T-cell (primary cell): ENCODE measurements around the gene TAOK1. TPM values are rescaled to one million over a fixed set of nuclear protein-coding genes. Genes with fewer than 3 reads are reported as not detected.
A peak's percentile ranks its signal among the peaks of the same experiment; 100 is the strongest.
"Not testable (repeated sequence)": the region's sequence is repeated elsewhere in the genome, so short reads cannot be mapped to it uniquely, and the experiment has no call there.

Experiments
- ATAC-seq, 4 experiments: fragments of 200-7000 bp in 3 of 4; fragments of 150-1000 bp in 1 of 4; cut with Tn5 transposase; replicated peaks in 1 of 4; 1 replicate in 3 of 4; 2 replicates in 1 of 4; pipeline ENCODE4 v1.10.0; 2021; ENCODE audit warnings: moderate library complexity in 3 of 4, mild to moderate bottlenecking in 2 of 4, moderate number of reproducible peaks in 1 of 4
- CTCF ChIA-PET, 2 donors: fragments of 300-600 bp; sonication (Branson Sonifier 250); formaldehyde crosslinking; loops; one replicate each; lab custom pipeline; 2022; ENCODE audit warnings: antibody characterized with exemption in 2 of 2; lab: Charles Lee
- POLR2A ChIA-PET, 2 donors: fragments of 300-600 bp; sonication (Branson Sonifier 250); formaldehyde crosslinking; loops; one replicate each; lab custom pipeline; 2022; ENCODE audit warnings: antibody characterized with exemption in 2 of 2; lab: Charles Lee
- DNase-seq, 35 experiments: peaks; one replicate each; pipeline versions ENCODE4 v3.0.0 to v3.0.0-alpha.2; 2013 to 2023
- H3K27ac ChIP-seq: one replicate; pipeline ENCODE4 v1.5.1; 2013; ENCODE audit warnings: low read length
- H3K27me3 ChIP-seq, 2 experiments: replicated peaks in 1 of 2; 1 replicate in 1 of 2; 2 replicates in 1 of 2; pipeline versions ENCODE4 v1.6.1 to v1.7.0; 2013; ENCODE audit warnings: low read length in 1 of 2, mixed read lengths in 1 of 2; ENCODE audit not compliant: control insufficient read depth in 2 of 2, insufficient read depth in 2 of 2; ENCODE audit errors: extremely low read depth in 1 of 2
- H3K36me3 ChIP-seq, 2 donors: 1 replicate in 1 of 2; 2 replicates in 1 of 2; pipeline versions ENCODE4 v1.6.1 to v1.7.0; 2013; ENCODE audit warnings: low read length in 1 of 2; ENCODE audit not compliant: control insufficient read depth in 2 of 2, insufficient read depth in 1 of 2; ENCODE audit errors: extremely low read depth in 1 of 2
- H3K4me1 ChIP-seq, 2 experiments: 1 replicate in 1 of 2; 2 replicates in 1 of 2; pipeline versions ENCODE4 v1.6.1 to v1.7.0; 2013; ENCODE audit warnings: low read length in 2 of 2, mixed read lengths in 1 of 2; ENCODE audit not compliant: insufficient read depth in 2 of 2, control insufficient read depth in 1 of 2; ENCODE audit errors: extremely low read depth in 1 of 2
- H3K4me3 ChIP-seq, 2 donors: 1 replicate in 1 of 2; 2 replicates in 1 of 2; pipeline versions ENCODE4 v1.5.1 to v1.7.0; 2013; ENCODE audit warnings: mild to moderate bottlenecking in 2 of 2, low read length in 1 of 2, moderate library complexity in 1 of 2; ENCODE audit not compliant: control insufficient read depth in 1 of 2; ENCODE audit errors: extremely low read depth in 1 of 2
- H3K9me3 ChIP-seq: 2 replicates; pipeline ENCODE4 v1.7.0; 2013
- H3K27ac Mint-ChIP-seq, 2 donors: one replicate each; pipeline ENCODE4 v1.8.0; 2020 to 2021; ENCODE audit warnings: mild to moderate bottlenecking in 2 of 2, mixed read lengths in 2 of 2
- H3K27me3 Mint-ChIP-seq, 2 donors: one replicate each; pipeline ENCODE4 v1.8.0; 2021 to 2022; ENCODE audit warnings: mixed read lengths in 2 of 2
- H3K36me3 Mint-ChIP-seq: one replicate; pipeline ENCODE4 v1.8.0; 2021; ENCODE audit warnings: mixed read lengths
- H3K4me1 Mint-ChIP-seq, 3 donors: one replicate each; pipeline ENCODE4 v1.8.0; 2020 to 2022; ENCODE audit warnings: mixed read lengths in 3 of 3, mild to moderate bottlenecking in 1 of 3
- H3K4me3 Mint-ChIP-seq, 3 donors: one replicate each; pipeline ENCODE4 v1.8.0; 2020 to 2022; ENCODE audit warnings: mild to moderate bottlenecking in 3 of 3, mixed read lengths in 3 of 3, moderate library complexity in 3 of 3
- H3K9me3 Mint-ChIP-seq, 3 donors: one replicate each; pipeline ENCODE4 v1.8.0; 2020 to 2022; ENCODE audit warnings: mixed read lengths in 3 of 3
- WGBS: methylation state at CpG from one replicate; pipeline ENCODE4 v1.1.5; 2013; ENCODE audit warnings: missing lambda C conversion rate; ENCODE audit not compliant: insufficient coverage; 5-methylcytosine and 5-hydroxymethylcytosine counted together
- total RNA-seq, 35 experiments: library from RNA in 6 of 35; stranded (reverse) in 6 of 35; fragments of 120-200 nt in 1 of 35; gene quantifications; one replicate each; pipeline versions ENCODE4 v1.2.1 to v1.2.4 and lab custom pipeline; 2013 to 2026

The TAOK1 gene
- total RNA-seq, 5 donors from 2014 or later (not counting 1 experiment from before 2014, with no cell fraction given), result 57.7 to 63.4 (median 61.7) TPM

- WGBS, result no CpG with 5 or more reads among the region's 2 CpGs
- peaks cover 24% of the 10 kb centered on the region for H3K36me3 Mint-ChIP-seq
Observed at GRCh38 chr17:29461483-29462206, 71.5 kb downstream of the TAOK1 start.

GRCh38 chr17:29469276-29469675, 79.1 kb downstream of the TAOK1 start:
- peaks cover 29% of the 10 kb centered on the region for H3K36me3 Mint-ChIP-seq

More at GRCh38 chr17:29461483-29462206, 71.5 kb downstream of the TAOK1 start:
- H3K9me3 ChIP-seq, result no peaks in the 10 kb centered on the region
- H3K36me3 ChIP-seq, result peaks cover 4 to 17% of the 10 kb centered on the region in 2 donors
- H3K4me1 ChIP-seq, result no peaks in the 10 kb centered on the region
- POLR2A ChIA-PET, result interaction anchor here in 1 of 2 donors (0.7 kb wide), 1 partner anchor 274 kb away, joined by 3 read pairs; no protein-coding TSS in a partner anchor
- no peak overlapping the region for H3K4me3 ChIP-seq
- no peaks in the 10 kb centered on the region for H3K9me3 Mint-ChIP-seq
- CTCF ChIA-PET, result no interaction called here
- H3K4me1 Mint-ChIP-seq, result peaks cover 15 to 31% (median 28%) of the 10 kb centered on the region in 3 donors
- no peak for ATAC-seq
- peak overlapping the region; percentile 9 to 36 for H3K27ac Mint-ChIP-seq
- no peak overlapping the region for H3K4me3 Mint-ChIP-seq
- no peaks in the 10 kb centered on the region for H3K27me3 Mint-ChIP-seq
- H3K27ac ChIP-seq, result no peak overlapping the region
- DNase-seq, result no peak
- H3K27me3 ChIP-seq, result no peaks in the 10 kb centered on the region

GRCh38 chr17:29473437-29473836, 83.3 kb downstream of the TAOK1 start:
- 100% methylated on average over 2 of the region's 4 CpGs for WGBS
- H3K4me1 ChIP-seq, H3K9me3 Mint-ChIP-seq, H3K27ac ChIP-seq, H3K4me3 Mint-ChIP-seq, H3K27ac Mint-ChIP-seq, H3K4me1 Mint-ChIP-seq, H3K9me3 ChIP-seq, ATAC-seq, CTCF ChIA-PET, H3K4me3 ChIP-seq, POLR2A ChIA-PET, H3K27me3 Mint-ChIP-seq, H3K27me3 ChIP-seq, DNase-seq: not testable (repeated sequence)
- H3K36me3 ChIP-seq, result peaks cover 4 to 27% of the 10 kb centered on the region in 2 donors
- peaks cover 31% of the 10 kb centered on the region for H3K36me3 Mint-ChIP-seq

More at GRCh38 chr17:29469276-29469675, 79.1 kb downstream of the TAOK1 start:
- no peak overlapping the region for H3K4me3 ChIP-seq
- WGBS, result no CpG with 5 or more reads among the region's 3 CpGs
- H3K36me3 ChIP-seq, result peaks cover 6 to 37% of the 10 kb centered on the region in 2 donors
- H3K27me3 ChIP-seq, result no peaks in the 10 kb centered on the region
- Mint-ChIP-seq H3K4me3 (no peak overlapping the region), H3K4me1 (peaks cover 0 to 2% (median 0%) of the 10 kb centered on the region in 3 donors), H3K27ac (no peak overlapping the region), H3K27me3 (no peaks in the 10 kb centered on the region), H3K9me3 (no peaks in the 10 kb centered on the region)
- H3K27ac ChIP-seq, result no peak overlapping the region
- POLR2A ChIA-PET, result no interaction called here
- no peaks in the 10 kb centered on the region for H3K4me1 ChIP-seq
- no peaks in the 10 kb centered on the region for H3K9me3 ChIP-seq
- no peak for DNase-seq
- CTCF ChIA-PET, result no interaction called here
- ATAC-seq, result no peak

GRCh38 chr17:29474297-29474696, 84.1 kb downstream of the TAOK1 start:
- H3K27me3 ChIP-seq, result no peaks in the 10 kb centered on the region
- no peaks in the 10 kb centered on the region for H3K27me3 Mint-ChIP-seq
- peaks cover 7 to 25% of the 10 kb centered on the region in 2 donors for H3K36me3 ChIP-seq
- DNase-seq (no peak), ATAC-seq (no peak)
- peaks cover 0 to 2% (median 0%) of the 10 kb centered on the region in 3 donors for H3K4me1 Mint-ChIP-seq
- peaks cover 36% of the 10 kb centered on the region for H3K36me3 Mint-ChIP-seq
- no peaks in the 10 kb centered on the region for H3K9me3 Mint-ChIP-seq
- ChIA-PET POLR2A (no interaction called here), CTCF (no interaction called here)
- no peak overlapping the region for H3K4me3 ChIP-seq
- H3K27ac Mint-ChIP-seq, result no peak overlapping the region
- no peak overlapping the region for H3K4me3 Mint-ChIP-seq
- H3K27ac ChIP-seq, result no peak overlapping the region
- no CpG with 5 or more reads among the region's 1 CpG for WGBS
- H3K9me3 ChIP-seq, result no peaks in the 10 kb centered on the region
- no peaks in the 10 kb centered on the region for H3K4me1 ChIP-seq

GRCh38 chr17:29475891-29476290, 85.7 kb downstream of the TAOK1 start:
- peaks cover 34% of the 10 kb centered on the region for H3K36me3 Mint-ChIP-seq
- Histone ChIP-seq H3K27ac (no peak overlapping the region), H3K36me3 (peaks cover 11 to 26% of the 10 kb centered on the region in 2 donors), H3K4me3 (no peak overlapping the region), H3K4me1 (no peaks in the 10 kb centered on the region), H3K9me3 (no peaks in the 10 kb centered on the region), H3K27me3 (no peaks in the 10 kb centered on the region)
- no peak overlapping the region for H3K27ac Mint-ChIP-seq
- ATAC-seq, result no peak
- ChIA-PET POLR2A (no interaction called here), CTCF (no interaction called here)
- no peak for DNase-seq
- H3K4me1 Mint-ChIP-seq, result peaks cover 0 to 2% (median 0%) of the 10 kb centered on the region in 3 donors
- no peak overlapping the region for H3K4me3 Mint-ChIP-seq
- H3K27me3 Mint-ChIP-seq, result no peaks in the 10 kb centered on the region
- WGBS, result no CpG with 5 or more reads among the region's 2 CpGs
- no peaks in the 10 kb centered on the region for H3K9me3 Mint-ChIP-seq

GRCh38 chr17:29480249-29480928, 90.2 kb downstream of the TAOK1 start:
- H3K9me3 Mint-ChIP-seq, H3K4me3 Mint-ChIP-seq, H3K4me1 Mint-ChIP-seq, H3K4me1 ChIP-seq, H3K27ac ChIP-seq, H3K27me3 Mint-ChIP-seq, DNase-seq, H3K9me3 ChIP-seq, H3K27me3 ChIP-seq, ATAC-seq, H3K27ac Mint-ChIP-seq, H3K4me3 ChIP-seq, POLR2A ChIA-PET: not testable (repeated sequence)
- H3K36me3 Mint-ChIP-seq, result peaks cover 12% of the 10 kb centered on the region
- peaks cover 8 to 23% of the 10 kb centered on the region in 2 donors for H3K36me3 ChIP-seq
- CTCF ChIA-PET, result interaction anchor here (0.6 to 1.2 kb wide), 3 partner anchors 9 to 472 kb away, joined by 3 to 4 read pairs (median 3); no protein-coding TSS in a partner anchor
- WGBS, result no CpG with 5 or more reads among the region's 7 CpGs
